ENCODE data around the gene RBBP6. TPM values are rescaled to one million over a fixed set of nuclear protein-coding genes. Genes with fewer than 3 reads are reported as not detected.

RBBP6 gene
- total RNA-seq, 4 donors from 2014 or later, result 45.6 to 147 (median 101) TPM

GRCh38 chr16:24580665-24581064 lies 41.3 kb downstream of the RBBP6 start:
- Histone ChIP-seq H3K27me3 (no peaks in the 10 kb centered on the region), H3K9me3 (no peaks in the 10 kb centered on the region), H3K4me1 (no peaks in the 10 kb centered on the region), H3K36me3 (no peaks in the 10 kb centered on the region), H3K27ac (no peak overlapping the region), H3K4me3 (no peak overlapping the region)
- TF ChIP-seq CTCF (IDR thresholded peaks at IDR 0.05) (peak in 1 of 2 donors; percentile 7), EP300 (IDR thresholded peaks at IDR 0.05) (no peak)
- WGBS, result 56% methylated on average over 5 of the region's 5 CpGs
- DNase-seq (ENCODE audit: low spot score in 2 of 2), result no peak

GRCh38 chr16:24583494-24583893 lies 44.1 kb downstream of the RBBP6 start:
- TF ChIP-seq POLR2AphosphoS5 (IDR thresholded peaks at IDR 0.05), result no peak
- no peak for TF ChIP-seq EP300 (IDR thresholded peaks at IDR 0.05)
- no peak for TF ChIP-seq POLR2A (IDR thresholded peaks at IDR 0.05)
- TF ChIP-seq CTCF (IDR thresholded peaks at IDR 0.05), result no peak
- no peak for DNase-seq (ENCODE audit: low spot score in 2 of 2)
- Histone ChIP-seq H3K9me3 (no peaks in the 10 kb centered on the region), H3K4me3 (no peak overlapping the region), H3K36me3 (no peaks in the 10 kb centered on the region), H3K4me1 (no peaks in the 10 kb centered on the region), H3K27ac (no peak overlapping the region), H3K27me3 (no peaks in the 10 kb centered on the region)
- WGBS, result 78% methylated on average over 5 of the region's 5 CpGs

- Histone ChIP-seq H3K4me1 (no peaks in the 10 kb centered on the region), H3K27me3 (no peaks in the 10 kb centered on the region), H3K9me3 (no peaks in the 10 kb centered on the region), H3K36me3 (no peaks in the 10 kb centered on the region), H3K4me3 (no peak overlapping the region), H3K27ac (no peak overlapping the region)
- no peak for TF ChIP-seq CTCF (IDR thresholded peaks at IDR 0.05)
- no peak for TF ChIP-seq POLR2A (IDR thresholded peaks at IDR 0.05)
- DNase-seq (ENCODE audit: low spot score in 2 of 2), result no peak
- 71% methylated on average over 1 of the region's 1 CpG for WGBS
These were observed 50.6 kb downstream of the RBBP6 start for GRCh38 chr16:24589997-24590396.

GRCh38 chr16:24598777-24599437 lies 59.5 kb downstream of the RBBP6 start:
- peaks cover 7% of the 10 kb centered on the region for H3K27me3 ChIP-seq
- H3K36me3 ChIP-seq, result no peaks in the 10 kb centered on the region
- no peak for TF ChIP-seq POLR2AphosphoS5 (IDR thresholded peaks at IDR 0.05)
- TF ChIP-seq CTCF (IDR thresholded peaks at IDR 0.05), result no peak
- TF ChIP-seq POLR2A (IDR thresholded peaks at IDR 0.05), result no peak
- no peak for TF ChIP-seq EP300 (IDR thresholded peaks at IDR 0.05)
- WGBS, result 89% methylated on average over 8 of the region's 8 CpGs
- H3K4me3 ChIP-seq, result no peak overlapping the region
- DNase-seq (ENCODE audit: low spot score in 2 of 2), result no peak
- H3K27ac ChIP-seq, result no peak overlapping the region
- no peaks in the 10 kb centered on the region for H3K4me1 ChIP-seq
- no peaks in the 10 kb centered on the region for H3K9me3 ChIP-seq

GRCh38 chr16:24609417-24609739 lies 70.0 kb downstream of the RBBP6 start:
- H3K9me3 ChIP-seq, result no peaks in the 10 kb centered on the region
- TF ChIP-seq POLR2AphosphoS5 (IDR thresholded peaks at IDR 0.05) (no peak), CTCF (IDR thresholded peaks at IDR 0.05) (no peak), POLR2A (IDR thresholded peaks at IDR 0.05) (no peak), EP300 (IDR thresholded peaks at IDR 0.05) (no peak)
- no peak for DNase-seq (ENCODE audit: low spot score in 2 of 2)
- no peak overlapping the region for H3K27ac ChIP-seq
- peaks cover 33% of the 10 kb centered on the region for H3K27me3 ChIP-seq
- peak overlapping the region; percentile 28 for H3K4me3 ChIP-seq
- 40% methylated on average over 4 of the region's 4 CpGs for WGBS
- peaks cover 13% of the 10 kb centered on the region for H3K4me1 ChIP-seq
- H3K36me3 ChIP-seq, result no peaks in the 10 kb centered on the region

Measured in suprapubic skin (tissue), 4 donors.